BLaER1 (cell line): ENCODE data around the gene RAB29.
"Not testable (repeated sequence)": the region's sequence is repeated elsewhere in the genome, so short reads cannot be mapped to it uniquely, and the experiment has no call there.

Experiments used
- H3K27ac ChIP-seq: shearing (Covaris generic); formaldehyde crosslinking; 2 replicates; pipeline ENCODE4 v1.8.1; 2022
- H3K27me3 ChIP-seq: shearing (Covaris generic); formaldehyde crosslinking; 2 replicates; pipeline ENCODE4 v1.8.1; 2022
- H3K36me3 ChIP-seq: shearing (Covaris generic); formaldehyde crosslinking; 2 replicates; pipeline ENCODE4 v1.8.1; 2022
- H3K4me1 ChIP-seq: shearing (Covaris generic); formaldehyde crosslinking; 2 replicates; pipeline ENCODE4 v1.8.1; 2022
- H3K4me2 ChIP-seq: shearing (Covaris generic); formaldehyde crosslinking; 2 replicates; pipeline ENCODE4 v1.8.1; 2022
- H3K4me3 ChIP-seq: shearing (Covaris generic); formaldehyde crosslinking; 2 replicates; pipeline ENCODE4 v1.8.1; 2022
- H3K9ac ChIP-seq: shearing (Covaris generic); formaldehyde crosslinking; 2 replicates; pipeline ENCODE4 v1.8.1; 2022
- H3K9me3 ChIP-seq: shearing (Covaris generic); formaldehyde crosslinking; 2 replicates; pipeline ENCODE4 v1.8.1; 2022
- H4K20me1 ChIP-seq: shearing (Covaris generic); formaldehyde crosslinking; 2 replicates; pipeline ENCODE4 v1.8.1; 2022
- Cebpa-rat ChIP-seq: shearing (Covaris generic); IDR thresholded peaks from 2 replicates; pipeline ENCODE4 v1.8.1; 2022

RAB29 gene

GRCh38 chr1:205735218-205735617 lies 40.1 kb downstream of the RAB29 start:
- Histone ChIP-seq H3K27me3 (no peaks in the 10 kb centered on the region), H3K9me3 (no peaks in the 10 kb centered on the region), H3K4me3 (no peak overlapping the region), H3K9ac (no peak overlapping the region), H3K27ac (no peak overlapping the region), H3K4me1 (no peaks in the 10 kb centered on the region), H4K20me1 (peaks cover 100% of the 10 kb centered on the region), H3K4me2 (no peak overlapping the region), H3K36me3 (peaks cover 84% of the 10 kb centered on the region)
- TF ChIP-seq Cebpa-rat: no peak

GRCh38 chr1:205733438-205734175 lies 41.7 kb downstream of the RAB29 start:
- Histone ChIP-seq H3K4me1 (no peaks in the 10 kb centered on the region), H4K20me1 (peaks cover 100% of the 10 kb centered on the region), H3K4me2 (no peak overlapping the region), H3K36me3 (peaks cover 84% of the 10 kb centered on the region), H3K27ac (no peak overlapping the region), H3K9ac (no peak overlapping the region), H3K4me3 (no peak overlapping the region), H3K27me3 (no peaks in the 10 kb centered on the region), H3K9me3 (no peaks in the 10 kb centered on the region)
- TF ChIP-seq Cebpa-rat: no peak

- Histone ChIP-seq H4K20me1 (peaks cover 100% of the 10 kb centered on the region), H3K27me3 (no peaks in the 10 kb centered on the region), H3K4me1 (no peaks in the 10 kb centered on the region), H3K4me2 (no peak overlapping the region), H3K36me3 (peaks cover 85% of the 10 kb centered on the region), H3K27ac (no peak overlapping the region), H3K9ac (no peak overlapping the region), H3K9me3 (no peaks in the 10 kb centered on the region), H3K4me3 (no peak overlapping the region)
- TF ChIP-seq Cebpa-rat: no peak
These were observed 45.2 kb downstream of the RAB29 start for GRCh38 chr1:205729945-205730610.

GRCh38 chr1:205726619-205727125 lies 48.6 kb downstream of the RAB29 start:
- H3K9ac ChIP-seq: no peak overlapping the region
- peaks cover 91% of the 10 kb centered on the region for H3K36me3 ChIP-seq
- no peak overlapping the region for H3K4me2 ChIP-seq
- no peaks in the 10 kb centered on the region for H3K9me3 ChIP-seq
- H3K4me1 ChIP-seq: no peaks in the 10 kb centered on the region
- H3K27me3 ChIP-seq: no peaks in the 10 kb centered on the region
- no peak overlapping the region for H3K27ac ChIP-seq
- no peak overlapping the region for H3K4me3 ChIP-seq
- peaks cover 81% of the 10 kb centered on the region for H4K20me1 ChIP-seq
- TF ChIP-seq Cebpa-rat: no peak

- peaks cover 73% of the 10 kb centered on the region for H4K20me1 ChIP-seq
- H3K27ac ChIP-seq: no peak overlapping the region
- H3K27me3 ChIP-seq: no peaks in the 10 kb centered on the region
- no peak overlapping the region for H3K4me2 ChIP-seq
- no peaks in the 10 kb centered on the region for H3K4me1 ChIP-seq
- no peaks in the 10 kb centered on the region for H3K9me3 ChIP-seq
- peaks cover 92% of the 10 kb centered on the region for H3K36me3 ChIP-seq
- no peak for TF ChIP-seq Cebpa-rat
- no peak overlapping the region for H3K9ac ChIP-seq
- no peak overlapping the region for H3K4me3 ChIP-seq
These were observed 49.8 kb downstream of the RAB29 start for GRCh38 chr1:205725514-205725913.

GRCh38 chr1:205720740-205721139 lies 54.5 kb downstream of the RAB29 start:
- H3K9me3 ChIP-seq, H3K4me3 ChIP-seq, H3K9ac ChIP-seq, H3K4me1 ChIP-seq, H3K4me2 ChIP-seq, H3K27ac ChIP-seq, H3K27me3 ChIP-seq: not testable (repeated sequence)
- H4K20me1 ChIP-seq: peaks cover 31% of the 10 kb centered on the region
- peaks cover 100% of the 10 kb centered on the region for H3K36me3 ChIP-seq

- no peak overlapping the region for H3K27ac ChIP-seq
- no peak for TF ChIP-seq Cebpa-rat
- H3K27me3 ChIP-seq: no peaks in the 10 kb centered on the region
- no peaks in the 10 kb centered on the region for H3K4me1 ChIP-seq
- no peak overlapping the region for H3K4me3 ChIP-seq
- H4K20me1 ChIP-seq: peaks cover 24% of the 10 kb centered on the region; the same call in 1 of the 2 replicates
- H3K9ac ChIP-seq: no peak overlapping the region
- H3K36me3 ChIP-seq: peaks cover 100% of the 10 kb centered on the region
- no peaks in the 10 kb centered on the region for H3K9me3 ChIP-seq
- H3K4me2 ChIP-seq: no peak overlapping the region
These were observed 55.5 kb downstream of the RAB29 start for GRCh38 chr1:205719762-205720161.

GRCh38 chr1:205719015-205719414 lies 56.3 kb downstream of the RAB29 start:
- H3K4me1 ChIP-seq: no peaks in the 10 kb centered on the region
- no peak overlapping the region for H3K9ac ChIP-seq
- H3K4me3 ChIP-seq: no peak overlapping the region
- no peak for TF ChIP-seq Cebpa-rat
- H3K4me2 ChIP-seq: no peak overlapping the region
- no peaks in the 10 kb centered on the region for H3K9me3 ChIP-seq
- no peak overlapping the region for H3K27ac ChIP-seq
- H3K36me3 ChIP-seq: peaks cover 100% of the 10 kb centered on the region
- H3K27me3 ChIP-seq: no peaks in the 10 kb centered on the region
- peaks cover 19% of the 10 kb centered on the region; the same call in 1 of the 2 replicates for H4K20me1 ChIP-seq
